HepG2 (cell line): ENCODE results near the gene CLCNKA. TPM values are rescaled to one million over a fixed set of nuclear protein-coding genes. Genes with fewer than 3 reads are reported as not detected.
A peak's percentile ranks its signal among the peaks of the same experiment; 100 is the strongest.

ENCODE experiments used
- ATF1 ChIP-seq: IDR thresholded peaks from 2 replicates; pipeline ENCODE4 v1.6.1; 2016; ENCODE audit warnings: mild to moderate bottlenecking, control low read depth
- ATF4 ChIP-seq, 2 experiments: fragments of 450-650 bp in 1 of 2; sonication (generic) in 1 of 2; formaldehyde crosslinking; IDR thresholded peaks; 2 replicates each; pipeline versions ENCODE4 v1.5.0 to v1.8.0; 2020 to 2022; ENCODE audit warnings: mild to moderate bottlenecking in 1 of 2, missing genetic modification reagents in 1 of 2
- ATF7-NPFF ChIP-seq: sonication (generic); formaldehyde crosslinking; IDR thresholded peaks from 2 replicates; pipeline ENCODE4 v1.8.1; 2023; ENCODE audit warnings: mild to moderate bottlenecking, low read depth, missing genetic modification reagents, moderate library complexity
- KDM5A ChIP-seq: fragments of 200-600 bp; sonication (generic); IDR thresholded peaks from 2 replicates; pipeline ENCODE4 v1.7.0; 2018; ENCODE audit warnings: antibody characterized with exemption, mild to moderate bottlenecking, low read length, borderline replicate concordance
- KLF16 ChIP-seq, 2 experiments: sonication (generic) in 1 of 2; formaldehyde crosslinking in 1 of 2; IDR thresholded peaks; 2 replicates each; pipeline versions ENCODE4 v1.6.1 to v1.8.0; 2016 to 2023; ENCODE audit warnings: missing genetic modification reagents in 2 of 2, missing compliant biosample characterization in 1 of 2
- NFAT5 ChIP-seq: sonication (generic); formaldehyde crosslinking; IDR thresholded peaks from 2 replicates; pipeline ENCODE4 v1.4.0; 2020; ENCODE audit warnings: missing genetic modification reagents
- SKI ChIP-seq: fragments of 450-650 bp; IDR thresholded peaks from one replicate; pipeline ENCODE4 v1.6.1; 2018; ENCODE audit warnings: mild to moderate bottlenecking; ENCODE audit not compliant: partially characterized antibody
- SP4 ChIP-seq: sonication (generic); formaldehyde crosslinking; IDR thresholded peaks from 2 replicates; pipeline ENCODE4 v1.8.1; 2023; ENCODE audit warnings: mild to moderate bottlenecking, missing genetic modification reagents
- ZFX ChIP-seq: sonication (generic); formaldehyde crosslinking; IDR thresholded peaks from 2 replicates; pipeline ENCODE4 v1.4.0; 2020; ENCODE audit warnings: mild to moderate bottlenecking, low read depth, missing genetic modification reagents, moderate library complexity
- ZMYM4 ChIP-seq: sonication (generic); formaldehyde crosslinking; IDR thresholded peaks from 2 replicates; pipeline ENCODE4 v1.8.1; 2023; ENCODE audit warnings: mild to moderate bottlenecking, missing genetic modification reagents
- ZNF234 ChIP-seq: sonication (generic); formaldehyde crosslinking; conservative IDR thresholded peaks from 2 replicates; pipeline ENCODE4 v1.5.1; 2020; ENCODE audit warnings: mild to moderate bottlenecking, missing genetic modification reagents
- ZNF614 ChIP-seq: IDR thresholded peaks from 2 replicates; pipeline ENCODE4 v1.6.1; 2018; ENCODE audit warnings: missing biosample characterization, missing genetic modification reagents, inconsistent platforms, borderline replicate concordance
- ZNF670 ChIP-seq: sonication (generic); formaldehyde crosslinking; IDR thresholded peaks from 2 replicates; pipeline ENCODE4 v1.8.0; 2022; ENCODE audit warnings: mild to moderate bottlenecking, missing genetic modification reagents, borderline replicate concordance
- ZNF839 ChIP-seq: sonication (generic); formaldehyde crosslinking; IDR thresholded peaks from 2 replicates; pipeline ENCODE4 v1.4.0; 2020; ENCODE audit warnings: missing genetic modification reagents, mild to moderate bottlenecking, borderline replicate concordance
- polyA plus RNA-seq, 8 experiments: library from polyadenylated mRNA; depleted of rRNA in 3 of 8; stranded (reverse) in 7 of 8; unstranded in 1 of 8; fragments of >200 nt; fragmentation: Illumina TruSeq in 4 of 8; extraction: Trizol in 4 of 8; gene quantifications; 2 replicates each; pipeline versions ENCODE4 v1.2.1 to v1.2.3, GENCODE V29; 2011 to 2016; ENCODE audit warnings: low read depth in 4 of 8, missing spikeins in 1 of 8, mixed read lengths in 1 of 8; ENCODE audit not compliant: insufficient read depth in 1 of 8
- total RNA-seq, 5 experiments: library from RNA; depleted of rRNA; stranded (reverse); fragments of >200 nt; fragmentation: Illumina TruSeq; extraction: Trizol; gene quantifications; 2 replicates each; pipeline ENCODE4 v1.2.3, GENCODE V29; 2016; ENCODE audit warnings: low read depth in 1 of 5
- TF ChIP-seq, protein P1 (sequence below): sonication (generic); formaldehyde crosslinking; IDR thresholded peaks from 2 replicates; pipeline ENCODE4 v1.8.1; 2023; ENCODE audit warnings: mild to moderate bottlenecking, missing genetic modification reagents
- TF ChIP-seq, protein P2 (sequence below): sonication (generic); formaldehyde crosslinking; IDR thresholded peaks from 2 replicates; pipeline ENCODE4 v1.8.1; 2023; ENCODE audit warnings: mild to moderate bottlenecking, inconsistent platforms, moderate library complexity, missing genetic modification reagents, borderline replicate concordance

CLCNKA gene
- total and polyA plus RNA-seq, 2 of the 13 experiments (the other 11 are each of a cell fraction or from before 2014, with no cell fraction given), result 0.03 TPM; not detected in 1

DNA sequence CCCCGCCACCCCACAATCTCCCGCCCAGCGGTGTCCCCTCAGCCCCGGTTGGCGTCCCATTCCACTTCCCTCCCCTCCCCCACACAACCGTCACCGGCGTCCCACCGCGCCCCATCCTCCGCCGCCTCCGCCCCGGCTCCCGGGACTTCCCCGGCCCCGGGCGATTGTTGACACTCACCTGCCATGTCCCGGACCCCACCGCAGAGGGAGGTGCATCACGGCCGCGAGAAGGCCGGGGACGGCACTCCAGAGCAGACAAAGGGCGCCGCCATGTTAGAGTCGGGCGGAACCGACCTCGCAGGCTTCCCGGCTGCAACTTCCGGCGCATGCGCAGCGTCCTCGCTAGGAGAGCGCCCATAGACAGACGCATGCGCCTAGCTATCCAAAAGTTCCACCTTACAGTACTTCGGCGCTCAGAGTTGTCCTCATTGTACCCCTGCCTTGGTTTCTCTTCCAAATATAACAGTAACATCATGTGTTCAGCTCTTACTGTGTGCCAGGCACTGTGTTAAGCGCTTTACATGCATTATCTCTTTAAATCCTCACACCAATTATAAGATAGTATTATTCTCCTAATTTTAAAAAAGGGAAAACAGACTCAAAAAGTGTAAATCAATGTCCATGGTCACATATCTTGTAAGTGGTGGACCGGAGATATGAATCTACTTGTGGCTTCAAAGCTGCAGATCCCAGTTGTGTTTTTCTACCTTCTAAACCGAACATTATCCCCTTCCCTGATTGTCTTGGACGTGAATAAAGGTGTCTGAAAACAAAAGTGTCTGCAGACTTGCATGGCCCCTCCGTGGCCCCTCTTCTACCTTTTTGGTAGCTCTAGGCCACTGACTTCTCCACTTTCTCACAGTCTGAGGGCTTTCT is 45.8 kb upstream of the CLCNKA start, which contains the start of gene ZBTB17 (continued):
- TF ChIP-seq, protein P1, sequence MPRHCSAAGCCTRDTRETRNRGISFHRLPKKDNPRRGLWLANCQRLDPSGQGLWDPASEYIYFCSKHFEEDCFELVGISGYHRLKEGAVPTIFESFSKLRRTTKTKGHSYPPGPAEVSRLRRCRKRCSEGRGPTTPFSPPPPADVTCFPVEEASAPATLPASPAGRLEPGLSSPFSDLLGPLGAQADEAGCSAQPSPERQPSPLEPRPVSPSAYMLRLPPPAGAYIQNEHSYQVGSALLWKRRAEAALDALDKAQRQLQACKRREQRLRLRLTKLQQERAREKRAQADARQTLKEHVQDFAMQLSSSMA (CRISPR knock-in tag), result 0 out of 2 replicates have a peak, but pooled peaks have one; percentile 36
- peak; percentile 23 for TF ChIP-seq SKI
- TF ChIP-seq ZNF670 (CRISPR knock-in tag), result peak; percentile 73; the same call in 1 of the 2 replicates
- peak; percentile 38; the same call in 1 of the 2 replicates for TF ChIP-seq ZMYM4 (CRISPR knock-in tag)
- TF ChIP-seq, protein P2, sequence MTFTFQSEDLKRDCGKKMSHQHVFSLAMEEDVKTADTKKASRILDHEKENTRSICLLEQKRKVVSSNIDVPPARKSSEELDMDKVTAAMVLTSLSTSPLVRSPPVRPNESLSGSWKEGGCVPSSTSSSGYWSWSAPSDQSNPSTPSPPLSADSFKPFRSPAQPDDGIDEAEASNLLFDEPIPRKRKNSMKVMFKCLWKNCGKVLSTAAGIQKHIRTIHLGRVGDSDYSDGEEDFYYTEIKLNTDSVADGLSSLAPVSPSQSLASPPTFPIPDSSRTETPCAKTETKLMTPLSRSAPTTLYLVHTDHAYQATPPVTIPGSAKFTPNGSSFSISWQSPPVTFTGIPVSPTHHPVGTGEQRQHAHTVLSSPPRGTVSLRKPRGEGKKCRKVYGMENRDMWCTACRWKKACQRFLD (CRISPR knock-in tag), result peak; percentile 34; the same call in 1 of the 2 replicates
- peak; percentile 93 for TF ChIP-seq KDM5A
- peak; percentile 77; the same call in 1 of the 2 replicates for TF ChIP-seq ZNF839
- TF ChIP-seq ZNF234 (CRISPR knock-in tag), result no peak
- TF ChIP-seq ATF4 (CRISPR knock-in tag; IDR thresholded peaks at IDR 0.05), result peak in 1 of 2 experiments; percentile 29; a peak in 1 of 4 replicates
- TF ChIP-seq KLF16 (CRISPR knock-in tag; IDR thresholded peaks at IDR 0.05), result peak in 1 of 2 experiments; percentile 57; a peak in 1 of 4 replicates
- 0 out of 2 replicates have a peak, but pooled peaks have one; percentile 63 for TF ChIP-seq ATF7-NPFF
- no peak for TF ChIP-seq NFAT5
- TF ChIP-seq ZNF614 (CRISPR knock-in tag), result peak; percentile 49; the same call in 1 of the 2 replicates
- peak; percentile 59; the same call in 1 of the 2 replicates for TF ChIP-seq ATF1
- peak; percentile 49; the same call in 1 of the 2 replicates for TF ChIP-seq SP4 (CRISPR knock-in tag)
- peak; percentile 79 for TF ChIP-seq ZFX (CRISPR knock-in tag)
